Measurements from ENCODE around the gene P3H1.

DNA sequence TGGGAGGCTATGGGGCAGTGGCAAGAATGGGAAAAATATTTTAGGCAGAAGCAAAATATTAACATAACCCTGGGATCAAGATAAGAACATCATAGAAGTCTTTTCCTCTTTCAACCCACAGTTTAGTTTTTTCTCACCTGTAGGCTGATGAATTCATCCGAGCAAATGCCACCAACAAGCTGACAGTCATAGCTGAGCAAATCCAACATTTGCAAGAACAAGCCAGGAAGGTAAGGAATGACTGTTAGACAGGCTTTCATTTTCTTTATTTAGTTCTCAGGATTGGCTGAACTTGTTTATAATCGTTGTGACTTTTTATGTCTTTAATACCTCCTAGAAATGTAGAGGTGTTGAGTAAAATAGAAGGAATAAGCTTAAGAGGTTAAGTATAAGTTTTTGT is 6.6 kb upstream of the P3H1 start:
- TF ChIP-seq CTCF (IDR thresholded peaks at IDR 0.05) (no peak), POLR2A (IDR thresholded peaks at IDR 0.05) (no peak)

Measured in esophagus squamous epithelium (tissue), 4 donors.